DMS53 treated with DMSO at 0.1 percent for 48 hours (cell line): Measurements from ENCODE around the gene PPRC1.

Source experiments
- DNase-seq: peaks from one replicate; lab custom pipeline; 2025; ENCODE audit not compliant: unreplicated experiment; lab: John Stamatoyannopoulos, UW

PPRC1 gene

DNA sequence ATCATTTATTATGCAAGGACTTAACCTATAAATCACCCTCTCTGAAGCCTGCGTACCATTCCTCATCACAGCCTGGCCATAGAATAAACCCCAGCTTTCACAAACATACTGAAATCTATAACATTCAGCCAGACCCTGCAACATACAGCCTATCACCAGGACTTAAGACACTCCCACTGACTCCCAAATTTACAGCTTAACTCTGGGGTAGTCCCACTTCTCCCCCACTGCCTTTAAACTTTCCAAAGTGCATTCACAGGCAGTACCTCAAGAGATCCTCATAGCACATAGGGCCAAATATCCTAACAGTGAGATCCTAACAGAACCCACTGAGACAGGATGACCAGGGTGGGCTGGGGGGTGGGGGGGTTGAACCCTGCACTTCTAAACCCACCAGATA, 16.2 kb upstream of the PPRC1 start:
- DNase-seq: no peak

GRCh38 chr10:102117391-102118159, 15.3 kb upstream of the PPRC1 start:
- peak; percentile 78 for DNase-seq

- no peak for DNase-seq
Observed at GRCh38 chr10:102118867-102119266, 14.0 kb upstream of the PPRC1 start.

DNA sequence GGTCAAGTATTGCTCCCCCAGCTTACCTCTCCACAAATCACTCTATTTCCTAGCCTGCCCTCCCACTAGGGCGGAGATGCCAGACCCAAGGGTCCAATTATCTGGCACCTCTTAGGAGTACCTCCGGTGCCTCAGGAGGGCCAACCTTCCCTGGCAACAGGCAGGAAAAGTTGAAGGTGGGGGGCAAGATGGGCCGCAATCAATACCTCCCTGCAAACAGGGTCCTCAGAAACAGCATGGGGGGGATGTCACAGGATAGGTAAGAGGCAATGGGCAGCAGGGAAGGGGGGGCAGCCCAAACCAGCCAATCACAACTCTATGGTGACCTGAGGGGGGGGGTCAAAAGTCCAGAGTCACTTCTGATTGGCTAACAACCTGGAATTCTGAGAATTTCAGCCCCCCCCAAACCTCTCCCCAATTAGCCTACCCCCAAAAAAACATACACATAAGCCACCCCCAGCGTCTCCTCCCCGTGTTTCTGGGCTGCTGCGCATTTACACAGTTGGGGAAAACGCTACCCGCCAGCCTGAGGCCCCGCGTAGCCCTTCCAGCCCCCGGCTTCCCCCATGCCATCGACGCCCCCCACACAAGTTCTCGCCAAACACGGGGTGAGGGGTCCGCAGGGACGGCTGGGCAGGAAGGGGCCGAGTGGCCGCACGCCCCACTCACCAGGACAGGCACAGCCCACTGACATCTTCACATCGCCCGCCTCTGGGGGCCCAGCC, 13.3 kb upstream of the PPRC1 start:
- peak; percentile 22 for DNase-seq

DNA sequence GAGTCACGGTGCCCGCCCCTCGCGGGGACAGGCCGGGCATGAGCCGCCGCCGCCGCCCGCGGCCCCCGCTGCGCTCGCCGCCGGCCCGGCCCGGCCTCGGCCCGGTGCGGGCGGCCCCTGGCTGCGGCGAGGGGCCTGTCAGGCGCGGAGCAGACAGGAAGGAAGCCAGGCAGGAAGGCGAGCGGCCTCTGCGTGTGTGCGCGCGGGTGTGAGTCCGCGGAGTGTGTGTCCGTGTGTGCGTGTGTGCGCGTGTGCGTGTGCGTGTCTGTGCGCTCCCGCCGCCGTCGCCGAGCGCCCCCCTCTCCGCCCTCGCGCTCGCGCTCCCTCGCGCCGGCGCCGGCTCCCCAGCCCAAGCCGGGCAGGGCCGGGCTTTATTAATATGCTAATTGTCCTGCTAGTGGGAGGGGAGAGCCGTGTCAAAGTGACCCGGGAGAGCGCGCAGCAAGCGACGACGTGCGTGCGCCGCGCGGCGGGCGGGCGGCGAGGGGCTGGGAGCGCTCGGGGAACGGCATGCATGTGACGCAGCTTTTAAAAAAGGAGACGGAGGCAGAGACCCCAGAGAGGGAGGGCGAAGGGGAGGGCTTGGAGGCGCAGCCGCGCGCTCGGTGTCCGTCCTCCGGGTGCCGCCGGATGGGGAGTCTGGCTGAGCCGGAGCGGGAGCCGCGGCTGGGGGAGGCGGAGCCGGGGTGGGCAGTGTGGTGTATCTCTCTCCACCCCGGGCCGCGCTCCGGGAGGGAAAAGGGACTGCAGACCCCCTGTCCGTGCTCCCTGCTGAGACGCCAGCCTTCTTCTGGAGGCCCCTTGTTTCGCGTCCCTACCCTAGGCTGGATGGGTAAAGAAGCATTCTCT, 12.5 kb upstream of the PPRC1 start, which contains the start of gene LDB1:
LDB1 (minus strand) TSS at position 227 of the 849 bp plus-strand sequence. CDS start 258 bp downstream, outside the sequence.
- peak; percentile 73 for DNase-seq

GRCh38 chr10:102120991-102121738, 11.7 kb upstream of the PPRC1 start:
- no peak for DNase-seq

DNA sequence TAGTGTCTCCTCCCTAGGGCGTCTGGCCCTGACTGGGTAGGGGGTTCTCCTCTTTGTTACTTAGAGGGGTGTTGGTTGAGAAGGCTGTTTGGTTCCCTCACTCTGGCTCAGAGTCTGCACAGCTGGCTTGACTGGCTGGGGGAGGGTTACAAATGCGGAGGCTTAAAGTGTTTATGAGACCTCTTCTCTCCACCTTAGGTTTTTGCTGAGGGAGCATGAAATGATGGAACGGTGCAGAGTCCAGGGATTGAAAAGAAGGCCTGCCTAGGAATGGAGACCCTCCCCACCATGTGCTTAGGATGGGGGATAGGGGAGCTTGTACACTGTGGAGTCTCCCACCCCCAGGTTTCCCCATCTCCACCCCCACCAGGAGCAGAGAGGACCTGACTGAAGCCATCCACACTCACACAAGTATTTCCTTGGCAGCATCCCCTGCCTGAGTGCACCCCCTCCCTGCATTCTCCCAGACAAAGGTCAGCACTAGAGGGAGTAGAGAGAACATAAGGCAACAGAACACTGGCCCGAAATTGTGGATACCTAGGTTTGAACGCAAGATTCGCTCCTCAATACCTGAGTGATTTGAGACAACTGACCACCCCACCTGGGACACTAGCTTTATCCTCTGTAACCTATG, 11.0 kb upstream of the PPRC1 start:
- DNase-seq: no peak

DNA sequence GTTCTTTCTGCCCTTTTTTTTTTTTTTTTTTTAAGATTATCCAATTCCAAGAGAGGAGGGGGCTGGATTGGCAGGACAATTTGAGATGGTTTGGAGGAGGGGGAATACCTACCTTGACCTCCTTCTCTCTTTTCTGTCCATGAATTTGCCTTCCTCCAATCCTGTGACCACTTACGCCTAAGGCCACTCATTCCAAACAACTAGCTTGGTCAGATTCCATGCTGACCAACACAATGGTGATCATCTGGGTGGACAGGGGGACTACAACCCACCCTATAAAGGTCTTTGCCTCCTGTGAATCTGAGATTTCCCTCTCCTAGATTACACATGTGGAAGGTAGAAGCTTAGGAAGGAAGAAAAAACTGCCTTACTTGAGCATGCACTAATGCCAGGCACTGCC, 10.4 kb upstream of the PPRC1 start:
- no peak for DNase-seq

DNA sequence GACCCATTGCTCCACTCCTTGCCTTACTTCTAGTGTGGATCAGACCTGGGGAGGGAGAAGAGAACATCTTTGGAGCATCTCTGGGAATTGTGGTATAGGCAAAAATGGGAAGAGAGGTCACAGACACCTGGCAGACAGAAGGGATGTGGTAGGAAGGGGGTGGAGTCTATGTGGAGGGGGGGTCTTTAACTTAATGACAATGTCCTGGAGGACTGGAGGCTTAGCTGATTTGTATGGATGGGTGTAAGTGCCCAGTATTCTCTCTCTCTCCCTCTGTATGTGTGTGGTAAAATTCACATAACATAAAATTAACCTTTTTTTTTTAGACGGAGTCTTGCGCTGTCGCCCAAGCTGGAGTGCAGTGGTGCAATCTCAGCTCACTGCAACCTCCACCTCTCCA, 9.6 kb upstream of the PPRC1 start:
- DNase-seq: no peak

- peak; percentile 64 for DNase-seq
Observed at GRCh38 chr10:102131286-102132170, 1.3 kb upstream of the PPRC1 start.

- no peak for DNase-seq
Observed at GRCh38 chr10:102132193-102132562, 662 bp upstream of the PPRC1 start.

DNA sequence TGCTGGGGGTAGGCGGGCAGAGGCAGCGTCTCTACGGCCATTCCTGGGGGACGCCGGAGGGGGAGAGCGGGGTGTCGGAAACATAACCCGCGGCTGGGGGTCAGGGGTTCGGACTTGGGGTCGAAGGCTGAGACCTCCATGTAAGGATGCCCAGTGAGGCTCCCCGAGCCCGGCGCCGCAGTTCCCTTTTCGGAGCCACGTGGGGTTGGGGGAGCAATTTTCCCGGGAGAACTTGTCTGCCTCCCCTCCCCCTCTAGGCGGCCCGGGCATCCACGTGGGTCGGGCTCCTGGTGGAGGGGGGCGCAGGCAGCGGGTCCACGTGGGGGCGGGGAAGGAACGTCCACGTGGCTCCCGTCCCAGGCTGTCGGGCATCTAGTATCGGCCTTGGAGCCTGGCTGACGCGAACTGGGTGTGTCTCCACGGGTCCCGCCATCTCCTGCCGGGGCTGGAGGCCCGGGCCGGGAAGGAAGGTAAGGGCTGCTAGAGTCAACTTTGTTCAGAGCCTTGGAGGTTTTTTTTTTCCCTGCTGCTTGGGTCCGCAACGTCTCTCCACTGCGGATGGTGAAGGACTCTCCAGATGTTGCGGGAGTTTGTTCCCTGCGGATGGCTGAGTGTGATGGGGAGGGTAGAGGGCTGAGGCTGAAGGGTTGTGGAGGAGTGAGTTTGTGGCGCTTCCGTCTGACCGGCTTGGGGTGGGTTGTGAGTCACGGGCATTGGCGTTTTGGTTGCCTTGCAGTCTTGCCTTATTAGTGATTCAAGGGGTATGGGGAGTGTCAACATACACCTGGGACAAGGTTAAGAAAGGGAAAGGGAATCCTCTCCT, 744 bp downstream of the PPRC1 start:
- DNase-seq: no peak

GRCh38 chr10:102134416-102134815, 1.6 kb downstream of the PPRC1 start:
- no peak for DNase-seq

DNA sequence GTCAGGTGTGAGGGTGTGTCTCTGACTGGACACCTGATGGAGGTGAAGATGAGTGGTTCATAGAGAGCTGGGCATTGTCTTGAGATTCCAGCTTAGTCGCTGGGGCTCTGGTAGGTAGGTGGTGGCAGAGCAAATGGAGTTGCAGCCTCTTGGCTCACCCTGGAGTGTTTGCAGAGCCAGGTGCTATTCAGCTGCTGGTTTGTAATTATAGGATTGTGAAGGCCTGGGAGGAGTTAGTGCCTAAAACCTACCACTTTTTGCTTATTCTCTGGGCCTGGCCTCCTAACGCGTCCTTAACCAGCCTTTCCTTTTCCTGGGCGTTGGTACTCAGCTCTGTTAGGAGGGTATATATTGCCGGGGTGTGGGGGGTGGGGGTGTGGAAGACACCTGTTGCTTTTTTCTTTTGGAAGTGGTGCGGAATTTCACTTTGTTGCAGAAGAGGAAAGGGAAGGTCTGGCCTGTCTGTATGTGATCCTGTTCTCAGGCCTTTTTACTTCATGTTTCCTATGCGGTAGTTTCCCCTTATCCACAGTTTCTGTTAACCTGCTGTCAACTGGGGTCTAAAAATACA, 3.2 kb downstream of the PPRC1 start:
- DNase-seq: peak; percentile 50

DNA sequence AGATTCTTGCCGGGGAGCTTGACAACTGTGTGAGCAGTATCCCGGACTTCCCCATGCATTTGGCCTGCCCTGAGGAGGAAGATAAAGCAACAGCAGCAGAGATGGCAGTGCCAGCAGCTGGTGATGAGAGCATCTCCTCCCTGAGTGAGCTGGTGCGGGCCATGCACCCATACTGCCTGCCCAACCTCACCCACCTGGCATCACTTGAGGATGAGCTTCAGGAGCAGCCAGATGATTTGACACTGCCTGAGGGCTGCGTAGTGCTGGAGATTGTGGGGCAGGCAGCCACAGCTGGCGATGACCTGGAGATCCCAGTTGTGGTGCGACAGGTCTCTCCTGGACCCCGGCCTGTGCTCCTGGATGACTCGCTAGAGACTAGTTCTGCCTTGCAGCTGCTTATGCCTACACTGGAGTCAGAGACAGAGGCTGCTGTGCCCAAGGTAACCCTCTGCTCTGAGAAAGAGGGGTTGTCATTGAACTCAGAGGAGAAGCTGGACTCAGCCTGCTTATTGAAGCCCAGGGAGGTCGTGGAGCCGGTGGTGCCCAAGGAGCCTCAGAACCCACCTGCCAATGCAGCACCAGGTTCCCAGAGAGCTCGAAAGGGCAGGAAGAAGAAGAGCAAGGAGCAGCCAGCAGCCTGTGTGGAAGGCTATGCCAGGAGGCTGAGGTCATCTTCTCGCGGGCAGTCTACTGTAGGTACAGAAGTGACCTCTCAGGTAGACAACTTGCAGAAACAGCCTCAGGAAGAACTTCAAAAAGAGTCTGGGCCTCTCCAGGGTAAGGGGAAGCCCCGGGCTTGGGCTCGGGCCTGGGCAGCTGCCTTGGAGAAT, 6.7 kb downstream of the PPRC1 start:
- no peak for DNase-seq

DNA sequence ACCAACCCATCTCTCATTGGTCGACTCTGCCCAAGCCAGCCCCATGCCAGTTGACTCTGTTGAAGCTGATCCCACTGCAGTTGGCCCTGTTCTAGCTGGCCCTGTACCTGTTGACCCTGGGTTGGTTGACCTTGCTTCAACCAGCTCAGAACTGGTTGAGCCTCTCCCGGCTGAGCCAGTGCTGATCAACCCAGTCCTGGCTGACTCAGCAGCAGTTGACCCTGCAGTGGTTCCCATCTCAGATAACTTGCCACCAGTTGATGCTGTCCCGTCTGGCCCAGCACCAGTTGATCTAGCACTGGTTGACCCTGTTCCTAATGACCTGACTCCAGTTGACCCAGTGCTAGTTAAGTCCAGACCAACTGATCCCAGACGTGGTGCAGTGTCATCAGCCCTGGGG, 7.4 kb downstream of the PPRC1 start:
- DNase-seq: no peak

DNA sequence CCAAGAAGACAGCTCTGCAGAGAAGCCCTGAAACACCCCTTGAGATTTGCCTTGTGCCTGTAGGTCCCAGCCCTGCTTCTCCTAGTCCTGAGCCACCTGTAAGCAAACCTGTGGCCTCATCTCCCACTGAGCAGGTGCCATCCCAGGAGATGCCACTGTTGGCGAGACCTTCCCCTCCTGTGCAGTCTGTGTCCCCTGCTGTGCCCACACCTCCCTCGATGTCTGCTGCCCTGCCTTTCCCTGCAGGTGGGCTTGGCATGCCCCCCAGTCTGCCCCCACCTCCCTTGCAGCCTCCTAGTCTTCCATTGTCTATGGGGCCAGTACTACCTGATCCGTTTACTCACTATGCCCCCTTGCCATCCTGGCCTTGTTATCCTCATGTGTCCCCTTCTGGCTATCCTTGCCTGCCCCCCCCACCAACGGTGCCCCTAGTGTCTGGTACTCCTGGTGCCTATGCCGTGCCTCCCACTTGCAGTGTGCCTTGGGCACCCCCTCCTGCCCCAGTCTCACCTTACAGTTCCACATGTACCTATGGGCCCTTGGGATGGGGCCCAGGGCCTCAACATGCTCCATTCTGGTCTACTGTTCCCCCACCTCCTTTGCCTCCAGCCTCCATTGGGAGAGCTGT, 8.2 kb downstream of the PPRC1 start:
- DNase-seq: no peak
